Cortex of kidney (tissue), 1 donor: ENCODE data around the gene CD37.
"Not testable (repeated sequence)": the region's sequence is repeated elsewhere in the genome, so short reads cannot be mapped to it uniquely, and the experiment has no call there.

Experiments used
- DNase-seq: peaks from one replicate; lab custom pipeline; 2025; lab: John Stamatoyannopoulos, UW

CD37 gene

DNA sequence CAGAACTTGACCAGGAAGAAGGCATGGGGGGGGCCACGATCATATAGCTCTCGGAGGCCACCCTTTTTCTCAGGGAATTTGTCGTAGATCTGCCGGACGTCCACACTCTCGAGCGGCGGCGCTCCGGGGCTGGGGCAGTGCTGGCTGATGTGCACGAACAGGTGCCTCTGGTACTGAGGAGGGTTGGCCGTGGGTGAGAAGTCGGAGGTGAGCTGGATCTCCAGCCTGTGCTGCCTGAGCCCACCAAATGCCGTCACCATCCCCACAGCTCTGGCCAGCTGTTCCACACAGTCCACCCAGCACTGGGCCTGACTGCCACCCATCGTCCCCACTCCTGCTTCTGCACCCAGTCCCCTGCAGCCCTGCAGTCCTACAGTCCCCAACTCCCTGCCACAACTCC lies 12.0 kb downstream of the CD37 start:
- no peak for DNase-seq

DNA sequence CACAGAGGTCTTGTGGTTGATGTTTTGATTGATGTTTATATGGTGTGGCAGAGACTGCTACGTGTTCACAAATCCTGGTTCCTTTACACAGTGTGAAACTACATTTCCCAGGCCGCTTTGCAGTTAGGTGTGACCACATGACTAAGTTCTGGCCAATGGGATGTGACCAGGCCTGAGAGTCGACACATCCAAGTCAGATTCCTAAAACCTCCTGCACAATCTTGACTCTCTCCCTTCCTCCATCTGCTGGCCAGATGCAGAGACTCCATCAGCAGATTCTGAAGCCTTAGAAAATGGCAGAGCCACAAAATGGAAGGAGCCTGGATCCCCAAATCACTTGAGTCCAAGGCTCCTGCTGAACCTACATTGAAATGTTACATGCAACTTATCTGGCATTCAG lies 12.6 kb downstream of the CD37 start:
- no peak for DNase-seq

- DNase-seq: no peak
Measured at GRCh38 chr19:49348305-49349189, 13.3 kb downstream of the CD37 start.

- no peak for DNase-seq
Measured at GRCh38 chr19:49349567-49349966, 14.4 kb downstream of the CD37 start.

DNA sequence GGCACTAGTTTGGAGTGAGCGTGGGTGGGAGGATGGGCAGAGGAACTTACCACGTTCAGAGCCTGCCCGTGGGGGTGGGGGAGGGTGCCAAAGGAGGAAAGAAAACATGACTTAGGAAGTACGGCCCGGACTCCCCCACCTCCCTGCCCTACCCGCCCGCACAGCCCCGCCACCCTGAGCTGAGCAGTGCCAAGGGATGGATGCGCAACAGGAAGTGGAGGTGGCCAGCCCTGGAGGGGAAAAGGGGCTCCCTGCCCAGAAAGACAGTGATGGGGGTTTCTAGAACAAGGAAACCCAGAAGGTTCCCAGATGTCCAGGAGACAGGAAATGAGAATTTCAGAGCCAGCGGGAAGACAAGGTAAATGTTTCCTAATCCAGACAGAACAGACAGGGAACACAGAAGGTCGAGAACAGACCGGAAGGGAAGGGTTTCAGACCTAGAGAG lies 20.7 kb downstream of the CD37 start:
- no peak for DNase-seq

DNA sequence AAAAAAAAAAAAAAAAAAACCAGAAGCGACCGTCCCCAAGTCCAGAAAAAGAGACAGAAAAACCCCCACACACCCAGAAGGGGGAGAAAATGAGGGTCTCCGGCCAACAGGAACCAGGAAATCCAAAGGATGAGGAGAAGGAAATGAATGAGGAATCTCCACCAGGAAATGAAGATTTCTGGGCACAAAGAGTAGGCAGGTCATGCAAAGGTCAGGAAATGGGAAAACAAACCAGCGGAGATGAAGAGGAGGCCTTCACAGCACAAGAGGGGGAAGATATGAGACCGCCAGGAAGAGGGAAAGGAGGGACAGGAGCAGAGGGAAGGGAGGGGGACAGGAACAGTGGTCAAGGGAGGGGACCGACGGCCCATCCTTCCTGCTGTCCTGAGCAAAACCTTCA lies 21.2 kb downstream of the CD37 start:
- no peak for DNase-seq

DNA sequence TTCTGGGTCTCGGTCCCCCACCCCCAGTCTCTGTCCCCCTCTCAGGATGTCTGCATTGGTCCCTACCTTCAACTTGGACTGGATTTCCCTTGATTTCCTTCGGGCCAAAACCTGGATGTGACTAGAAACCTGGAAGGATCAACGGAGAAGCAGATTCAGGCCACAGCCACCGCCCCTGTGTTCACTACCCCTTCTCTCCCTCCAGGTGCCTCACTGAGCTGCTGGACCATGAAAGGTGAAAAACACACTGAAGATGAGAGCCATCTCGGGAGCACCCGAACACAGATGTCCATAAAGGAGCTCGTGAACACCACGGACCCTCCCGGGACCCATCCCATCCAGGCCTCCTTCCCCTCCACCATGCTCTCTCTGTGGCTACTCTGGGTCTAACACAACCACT lies 22.0 kb downstream of the CD37 start:
- no peak for DNase-seq

DNA sequence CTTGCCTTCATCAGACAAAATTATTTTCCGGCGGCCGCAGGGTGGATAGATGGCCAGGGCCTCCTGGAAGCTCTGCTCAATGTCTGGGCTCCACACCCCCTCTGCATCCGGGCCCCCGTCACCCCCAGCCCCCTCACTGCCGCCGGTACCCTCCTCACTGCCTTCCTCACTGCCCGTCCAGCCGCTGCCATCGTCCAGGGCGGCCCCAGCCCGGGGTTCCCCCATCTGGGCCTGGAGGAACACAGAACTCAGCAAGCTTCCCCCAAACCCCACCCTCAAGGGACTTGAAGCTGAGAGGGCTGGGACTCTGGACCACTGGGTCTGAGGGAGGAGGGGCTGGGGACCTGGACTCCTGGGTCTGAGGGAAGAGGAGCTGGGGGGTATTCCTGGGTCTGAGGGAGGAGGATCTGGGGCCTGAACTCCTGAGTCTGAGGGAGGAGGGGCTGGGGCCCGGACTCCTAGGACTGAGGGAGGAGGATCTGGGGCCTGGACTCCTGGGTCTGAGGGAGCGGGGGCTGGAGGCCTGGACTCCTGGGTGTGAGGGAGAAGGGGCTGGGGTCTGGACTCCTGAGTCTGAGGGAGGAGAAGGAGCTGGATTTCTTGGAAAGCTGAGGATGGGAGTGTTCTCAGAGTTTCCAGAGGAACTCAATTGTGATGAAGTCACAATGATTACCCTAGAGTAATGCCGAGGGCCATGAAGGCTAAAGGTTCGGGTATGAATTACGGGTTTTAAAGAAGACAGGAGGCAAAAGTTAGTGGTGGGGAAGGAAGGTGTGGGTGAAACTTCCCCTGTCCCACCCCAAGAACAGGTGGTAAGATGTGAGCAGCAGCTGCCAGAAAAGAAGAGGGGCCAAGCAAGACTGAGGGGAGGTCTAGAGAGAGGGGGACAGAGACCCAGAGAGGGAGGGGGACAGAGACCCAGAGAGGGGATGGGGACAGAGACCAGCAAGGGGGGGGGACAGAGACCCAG lies 24.9 kb downstream of the CD37 start:
- DNase-seq: no peak

GRCh38 chr19:49361438-49362047 lies 26.3 kb downstream of the CD37 start:
- no peak for DNase-seq

DNA sequence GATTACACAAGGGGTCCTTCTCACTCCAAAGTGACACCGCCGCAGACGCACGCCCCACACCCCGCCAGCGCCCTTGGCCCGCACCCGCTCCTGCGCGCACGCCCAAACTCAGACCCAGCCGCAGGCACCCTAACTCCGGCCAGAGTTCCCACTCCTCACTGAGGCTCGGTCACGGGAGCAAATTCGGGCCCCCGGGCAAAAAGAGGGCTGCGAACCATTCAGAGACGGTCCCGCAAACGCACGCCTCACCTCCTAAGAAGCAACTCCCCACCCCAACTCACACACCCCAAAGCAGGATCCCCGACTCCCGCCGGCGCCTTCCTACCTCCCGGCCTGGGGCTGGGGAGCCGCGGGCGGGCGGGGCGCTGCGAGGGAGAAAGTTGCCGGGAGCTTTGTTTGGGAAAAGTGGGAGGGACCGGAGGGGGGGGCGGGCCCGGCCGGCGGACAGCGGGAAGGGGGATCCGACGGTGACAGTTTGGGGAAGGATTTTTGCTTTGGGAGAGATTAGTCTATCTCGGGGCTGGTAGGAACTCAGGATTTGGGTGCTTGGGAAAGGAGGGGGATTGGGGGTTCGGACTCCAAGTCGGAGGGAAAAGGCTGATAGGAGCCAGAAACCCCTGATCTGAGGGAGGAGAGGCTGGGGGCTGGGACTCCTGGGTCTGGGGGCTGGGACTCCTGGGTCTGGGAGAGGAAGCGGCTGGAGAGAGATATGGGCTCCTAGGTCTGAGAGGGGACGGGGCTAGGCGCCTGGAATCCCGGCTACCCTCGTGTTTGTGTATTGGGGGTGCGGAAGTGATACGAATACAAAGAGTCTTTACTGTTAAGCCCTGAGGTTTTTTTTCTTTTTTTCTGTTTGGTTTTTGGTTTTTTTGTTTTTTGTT lies 27.1 kb downstream of the CD37 start, which contains the start of gene TEAD2:
TEAD2 (minus strand) TSS at position 369 of the 881 bp plus-strand sequence. CDS start 2,341 bp downstream, outside the sequence.
- no peak for DNase-seq

DNA sequence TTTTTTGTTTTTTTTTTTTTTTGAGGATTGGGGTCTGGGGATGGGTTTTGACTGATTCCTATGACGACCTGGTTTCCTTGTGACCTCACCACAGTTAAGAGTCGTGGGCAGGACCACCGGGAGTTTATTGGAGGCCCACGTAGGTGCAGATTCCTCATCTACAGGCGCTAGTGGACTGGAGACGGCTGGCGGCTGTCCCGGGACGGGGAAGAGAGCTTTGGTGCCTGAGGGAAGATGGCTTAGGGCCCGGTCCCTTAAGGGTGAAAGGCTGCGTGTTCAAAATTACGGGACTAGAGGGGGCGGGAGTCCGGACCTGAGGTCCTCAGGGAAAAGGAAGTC lies 27.7 kb downstream of the CD37 start:
- no peak for DNase-seq

DNA sequence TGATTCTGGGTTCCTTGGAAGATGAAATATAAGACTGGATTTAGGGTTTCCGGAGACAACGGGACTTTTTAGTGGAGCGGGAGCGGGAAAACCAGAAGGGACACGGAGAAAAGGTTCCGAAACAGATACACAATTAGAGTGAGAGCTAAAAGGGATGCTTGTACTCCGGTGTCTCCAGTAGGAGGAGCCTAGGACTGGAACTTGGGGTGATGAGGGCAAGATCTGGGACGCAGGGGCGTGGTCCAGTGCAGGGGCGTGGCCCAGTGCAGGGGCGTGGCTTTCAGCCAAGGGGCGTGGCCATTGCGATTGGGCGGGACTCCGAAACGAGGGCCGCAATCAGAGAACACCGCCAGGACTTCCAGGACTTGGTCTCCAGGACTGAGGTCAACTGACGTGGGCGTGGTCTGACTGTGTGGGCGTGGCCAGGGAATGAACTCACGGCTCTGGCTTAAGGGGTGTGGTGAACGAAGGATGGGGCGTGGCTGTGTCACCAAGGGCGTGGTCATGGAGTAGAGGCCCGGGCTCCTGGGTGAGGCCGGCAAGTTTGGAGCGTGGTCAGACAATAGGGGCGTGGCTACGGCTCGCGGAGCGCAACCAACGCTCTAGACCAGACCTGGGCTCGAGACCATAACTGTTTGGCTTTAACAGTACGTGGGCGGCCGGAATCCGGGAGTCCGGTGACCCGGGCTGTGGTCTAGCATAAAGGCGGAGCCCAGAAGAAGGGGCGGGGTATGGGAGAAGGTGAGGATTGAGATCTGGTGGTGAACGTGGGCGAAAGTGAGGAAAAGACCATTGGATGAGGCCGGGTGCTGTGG lies 28.3 kb downstream of the CD37 start, which contains the start of gene DKKL1:
DKKL1 (plus strand) TSS at position 610 of the 815 bp plus-strand sequence; CDS start at position 732, 122 bp downstream.
- no peak for DNase-seq

DNA sequence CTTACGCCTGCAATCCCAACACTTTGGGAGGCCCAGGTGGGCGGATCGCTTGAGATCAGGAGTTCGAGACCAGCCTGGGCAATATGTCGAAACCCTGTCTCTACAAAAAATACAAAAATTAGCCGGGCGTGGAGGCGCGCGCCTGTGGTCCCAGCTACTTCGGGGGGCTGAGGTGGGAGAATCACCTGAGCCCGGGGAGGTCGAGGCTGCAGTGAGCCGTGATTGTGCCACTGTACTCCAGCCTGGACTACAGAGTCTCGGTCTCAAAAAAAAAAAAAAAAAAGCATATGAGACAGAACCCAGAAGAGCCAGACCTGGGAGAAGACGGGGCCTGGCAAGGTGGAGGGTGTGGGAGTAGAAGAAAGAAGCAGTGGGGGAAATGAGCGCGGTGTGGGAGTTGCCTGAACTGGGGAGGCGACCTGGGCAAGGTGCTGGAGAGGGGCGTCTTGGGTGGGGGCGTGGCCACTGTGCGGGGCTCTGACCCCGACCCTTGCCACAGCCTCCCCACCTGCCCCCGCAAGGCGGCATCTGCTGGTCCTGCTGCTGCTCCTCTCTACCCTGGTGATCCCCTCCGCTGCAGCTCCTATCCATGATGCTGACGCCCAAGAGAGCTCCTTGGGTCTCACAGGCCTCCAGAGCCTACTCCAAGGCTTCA lies 29.0 kb downstream of the CD37 start:
- no peak for DNase-seq

DNA sequence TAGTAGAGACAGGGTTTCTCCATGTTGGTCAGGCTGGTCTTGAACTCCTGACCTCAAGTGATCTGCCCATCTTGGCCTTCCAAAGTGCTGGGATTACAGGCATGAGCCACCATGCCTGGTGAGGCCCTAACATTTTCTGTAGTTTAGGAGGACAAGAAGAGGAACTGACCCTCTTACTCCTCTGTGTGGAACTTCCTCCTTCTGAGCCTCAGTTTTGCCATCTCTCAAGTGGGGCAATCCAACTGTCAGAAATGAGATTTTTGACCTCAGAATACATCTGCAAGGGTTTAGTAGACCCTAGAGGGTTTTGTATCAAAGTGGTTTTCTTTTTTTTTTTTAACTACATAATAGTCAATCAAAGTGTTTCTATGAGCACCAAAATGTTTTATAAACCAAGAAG lies 30.9 kb downstream of the CD37 start:
- DNase-seq: no peak

DNA sequence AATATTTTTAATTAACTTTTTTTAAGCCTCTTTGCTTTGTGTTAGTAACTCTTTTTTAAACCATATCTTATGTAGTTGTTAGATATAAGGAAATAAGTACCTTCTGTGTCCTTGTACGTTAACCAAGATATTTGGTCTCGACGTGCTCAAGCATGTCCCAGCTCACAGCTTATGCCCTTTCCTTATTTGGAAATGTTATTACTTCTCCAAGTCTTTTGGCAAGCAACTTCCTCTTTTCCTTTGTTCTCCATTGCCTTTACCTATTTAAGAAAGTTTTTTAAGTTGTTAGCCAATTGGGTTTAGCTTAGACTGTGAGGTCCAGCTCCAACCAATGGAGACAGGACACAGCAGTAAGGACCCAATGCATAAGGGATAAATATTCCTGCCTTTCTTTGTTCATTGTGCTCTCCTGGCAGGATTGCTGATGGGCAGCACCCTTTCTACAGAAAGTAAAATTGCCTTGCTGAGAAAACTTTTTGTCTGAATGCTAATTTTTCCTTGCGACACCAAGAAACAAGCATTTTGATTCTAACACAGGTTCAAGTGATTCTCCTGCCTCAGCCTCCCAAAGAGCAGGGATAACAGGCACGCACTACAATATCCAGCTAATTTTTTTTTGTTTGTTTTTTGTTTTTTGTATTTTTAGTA lies 33.6 kb downstream of the CD37 start:
- DNase-seq: no peak

DNA sequence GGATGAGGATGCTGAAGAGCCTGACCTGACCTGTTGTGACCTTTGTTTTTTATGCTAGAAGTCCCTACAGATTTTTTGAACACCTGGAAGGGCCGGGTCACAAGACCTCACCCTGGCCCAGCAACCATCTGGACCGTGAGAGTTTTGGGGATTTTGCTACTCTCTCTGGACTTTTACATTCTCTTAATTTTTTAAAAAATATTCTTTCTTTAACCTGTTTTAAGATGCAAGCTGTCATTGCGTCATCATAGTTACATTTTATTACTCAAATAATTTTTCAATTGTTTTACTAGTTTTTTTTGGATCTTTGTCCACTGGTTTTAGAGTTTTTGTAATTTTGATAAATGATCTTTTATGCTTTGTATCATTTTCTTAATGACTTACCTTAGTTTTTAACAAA lies 36.0 kb downstream of the CD37 start:
- no peak for DNase-seq

- not testable (repeated sequence) for DNase-seq
Measured at GRCh38 chr19:49373174-49373573, 38.0 kb downstream of the CD37 start.

DNA sequence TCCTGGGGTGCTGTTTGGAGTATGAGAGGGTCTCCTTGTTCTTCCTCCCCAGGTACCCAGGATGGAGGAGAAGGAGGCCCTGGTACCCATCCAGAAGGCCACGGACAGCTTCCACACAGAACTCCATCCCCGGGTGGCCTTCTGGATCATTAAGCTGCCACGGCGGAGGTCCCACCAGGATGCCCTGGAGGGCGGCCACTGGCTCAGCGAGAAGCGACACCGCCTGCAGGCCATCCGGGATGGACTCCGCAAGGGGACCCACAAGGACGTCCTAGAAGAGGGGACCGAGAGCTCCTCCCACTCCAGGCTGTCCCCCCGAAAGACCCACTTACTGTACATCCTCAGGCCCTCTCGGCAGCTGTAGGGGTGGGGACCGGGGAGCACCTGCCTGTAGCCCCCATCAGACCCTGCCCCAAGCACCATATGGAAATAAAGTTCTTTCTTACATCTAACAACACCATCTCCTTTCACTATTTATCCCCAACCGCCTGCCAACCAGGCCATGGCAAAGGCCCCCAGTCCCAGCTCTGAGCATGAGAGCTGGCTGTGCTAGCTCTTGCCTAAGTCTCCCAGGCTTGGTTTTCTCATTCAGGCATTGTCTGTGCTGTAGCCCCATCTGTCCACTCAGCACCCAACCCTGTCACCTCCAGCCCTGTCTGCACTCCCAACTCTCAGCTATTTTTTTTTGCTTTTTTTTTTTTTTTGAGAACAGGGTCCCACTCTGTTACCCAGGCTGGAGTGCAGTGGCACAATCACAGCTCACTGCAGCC lies 39.6 kb downstream of the CD37 start:
- DNase-seq: no peak
